HepG2 (cell line): ENCODE measurements around the gene PSMB3. TPM values are rescaled to one million over a fixed set of nuclear protein-coding genes. Genes with fewer than 3 reads are reported as not detected.

ENCODE experiments used
- FOSL1 ChIP-seq: sonication (generic); formaldehyde crosslinking; IDR thresholded peaks from 2 replicates; pipeline ENCODE4 v1.9.0; 2021; ENCODE audit warnings: missing genetic modification reagents, borderline replicate concordance
- KDM4B ChIP-seq: sonication (generic); formaldehyde crosslinking; IDR thresholded peaks from 2 replicates; pipeline ENCODE4 v1.4.0; 2020; ENCODE audit warnings: missing genetic modification reagents
- KDM6A ChIP-seq: IDR thresholded peaks from 2 replicates; pipeline ENCODE4 v1.6.1; 2016; ENCODE audit warnings: low read depth
- MEIS2 ChIP-seq: sonication (generic); formaldehyde crosslinking; IDR thresholded peaks from 2 replicates; pipeline ENCODE4 v1.9.0; 2021; ENCODE audit warnings: mild to moderate bottlenecking, missing genetic modification reagents
- POLR2AphosphoS5 ChIP-seq: IDR thresholded peaks from 2 replicates; pipeline ENCODE4 v1.6.1; 2012; ENCODE audit warnings: low read depth, low read length
- SAFB2 ChIP-seq: sonication (generic); formaldehyde crosslinking; IDR thresholded peaks from 2 replicates; pipeline ENCODE4 v1.5.1; 2020; ENCODE audit warnings: missing genetic modification reagents, low read depth, mild to moderate bottlenecking, borderline replicate concordance
- SP140L ChIP-seq: sonication (generic); formaldehyde crosslinking; IDR thresholded peaks from 2 replicates; pipeline ENCODE4 v1.4.0; 2020; ENCODE audit warnings: missing genetic modification reagents, borderline replicate concordance
- SPEN ChIP-seq: sonication (generic); formaldehyde crosslinking; IDR thresholded peaks from 2 replicates; pipeline ENCODE4 v1.5.1; 2020; ENCODE audit warnings: low read depth, mild to moderate bottlenecking, missing genetic modification reagents
- THAP7 ChIP-seq: sonication (generic); formaldehyde crosslinking; IDR thresholded peaks from 2 replicates; pipeline ENCODE4 v1.8.1; 2023; ENCODE audit warnings: mild to moderate bottlenecking, missing genetic modification reagents
- TSC22D2 ChIP-seq: sonication (generic); formaldehyde crosslinking; IDR thresholded peaks from 2 replicates; pipeline ENCODE4 v1.5.1; 2020; ENCODE audit warnings: missing genetic modification reagents, mild to moderate bottlenecking, borderline replicate concordance
- WIZ ChIP-seq: sonication (generic); formaldehyde crosslinking; IDR thresholded peaks from 2 replicates; pipeline ENCODE4 v1.5.1; 2020; ENCODE audit warnings: mild to moderate bottlenecking, missing genetic modification reagents
- ZBTB38 ChIP-seq: sonication (generic); formaldehyde crosslinking; IDR thresholded peaks from 2 replicates; pipeline ENCODE4 v1.5.1; 2020; ENCODE audit warnings: mild to moderate bottlenecking, missing genetic modification reagents
- ZBTB8A ChIP-seq: sonication (generic); formaldehyde crosslinking; IDR thresholded peaks from 2 replicates; pipeline ENCODE4 v1.4.0; 2020; ENCODE audit warnings: mild to moderate bottlenecking, low read depth, missing genetic modification reagents, borderline replicate concordance
- ZNF17 ChIP-seq: sonication (generic); formaldehyde crosslinking; IDR thresholded peaks from 2 replicates; pipeline ENCODE4 v1.5.0; 2020; ENCODE audit warnings: mild to moderate bottlenecking, missing genetic modification reagents
- ZNF337 ChIP-seq: sonication (generic); formaldehyde crosslinking; IDR thresholded peaks from 2 replicates; pipeline ENCODE4 v1.5.1; 2020; ENCODE audit warnings: missing genetic modification reagents, low read depth, mild to moderate bottlenecking, borderline replicate concordance
- ZNF367 ChIP-seq: sonication (generic); formaldehyde crosslinking; IDR thresholded peaks from 2 replicates; pipeline ENCODE4 v1.4.0; 2020; ENCODE audit warnings: missing genetic modification reagents, borderline replicate concordance
- ZNF781 ChIP-seq: sonication (generic); formaldehyde crosslinking; IDR thresholded peaks from 2 replicates; pipeline ENCODE4 v1.5.1; 2020; ENCODE audit warnings: borderline replicate concordance, mild to moderate bottlenecking, missing genetic modification reagents; ENCODE audit errors: not compliant biosample characterization
- ZSCAN5A ChIP-seq: sonication (generic); formaldehyde crosslinking; IDR thresholded peaks from 2 replicates; pipeline ENCODE4 v1.8.0; 2022; ENCODE audit warnings: mild to moderate bottlenecking, missing genetic modification reagents, borderline replicate concordance
- polyA plus RNA-seq, 8 experiments: library from polyadenylated mRNA; depleted of rRNA in 3 of 8; stranded (reverse) in 7 of 8; unstranded in 1 of 8; fragments of >200 nt; fragmentation: Illumina TruSeq in 4 of 8; extraction: Trizol in 4 of 8; gene quantifications; 2 replicates each; pipeline versions ENCODE4 v1.2.1 to v1.2.3, GENCODE V29; 2011 to 2016; ENCODE audit warnings: low read depth in 4 of 8, missing spikeins in 1 of 8, mixed read lengths in 1 of 8; ENCODE audit not compliant: insufficient read depth in 1 of 8
- total RNA-seq, 5 experiments: library from RNA; depleted of rRNA; stranded (reverse); fragments of >200 nt; fragmentation: Illumina TruSeq; extraction: Trizol; gene quantifications; 2 replicates each; pipeline ENCODE4 v1.2.3, GENCODE V29; 2016; ENCODE audit warnings: low read depth in 1 of 5
- TF ChIP-seq, protein P1 (sequence below): IDR thresholded peaks from 2 replicates; pipeline ENCODE4 v1.6.1; 2018; ENCODE audit warnings: missing genetic modification reagents, mild to moderate bottlenecking, missing compliant biosample characterization
- TF ChIP-seq, protein P2 (sequence below): sonication (generic); formaldehyde crosslinking; IDR thresholded peaks from 2 replicates; pipeline ENCODE4 v1.5.0; 2020; ENCODE audit warnings: missing genetic modification reagents
- TF ChIP-seq, protein P3 (sequence below): IDR thresholded peaks from 2 replicates; pipeline ENCODE4 v1.6.1; 2016; ENCODE audit warnings: missing genetic modification reagents, missing compliant biosample characterization

Gene PSMB3
- total and polyA plus RNA-seq, 2 of the 13 experiments (the other 11 are each of a cell fraction or from before 2014, with no cell fraction given) = 366 to 517 TPM

DNA sequence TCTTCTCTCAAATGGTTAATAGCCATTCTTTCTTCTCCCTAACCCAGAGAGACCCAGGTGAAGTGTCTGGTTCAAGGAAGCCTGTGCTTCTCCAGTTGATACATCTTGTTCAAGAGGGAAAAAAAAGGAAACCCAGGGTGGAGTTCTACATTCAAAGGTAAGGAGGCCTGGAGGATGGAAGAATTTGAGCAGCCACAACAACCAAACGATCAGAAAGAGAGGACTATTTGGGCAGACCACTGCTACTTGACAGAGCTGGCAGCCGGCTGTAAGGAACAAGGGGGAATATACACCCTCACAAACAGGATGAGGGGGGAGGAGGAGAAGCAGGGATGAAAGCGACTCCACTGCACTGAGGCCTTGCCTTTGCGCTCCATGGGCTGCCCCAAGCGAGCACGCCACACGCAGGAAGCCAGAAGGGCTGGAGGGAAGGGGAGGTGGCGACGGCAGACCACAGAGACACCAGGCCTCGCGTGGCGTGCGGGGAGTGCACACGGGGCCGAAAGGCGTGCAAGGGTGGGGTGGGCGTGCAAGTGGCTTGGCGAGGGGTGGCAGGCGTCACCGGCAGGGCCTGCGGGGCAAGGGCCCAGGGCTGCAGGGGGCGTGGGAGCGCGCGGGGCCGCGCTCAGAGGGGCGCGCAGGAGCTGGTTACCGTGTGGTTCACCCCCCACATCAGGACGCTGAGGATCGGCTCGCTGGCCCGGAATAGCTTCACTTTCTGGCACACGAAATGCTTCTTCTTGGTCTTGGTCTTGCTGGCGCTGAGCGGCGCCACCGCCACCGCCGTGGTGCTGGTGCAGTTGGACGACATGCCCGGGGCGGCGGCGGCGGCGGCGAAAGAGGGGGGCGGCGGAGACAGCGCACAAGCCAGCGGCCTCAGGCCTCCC is 46.3 kb downstream of the PSMB3 start (continued):
- TF ChIP-seq, protein P1, sequence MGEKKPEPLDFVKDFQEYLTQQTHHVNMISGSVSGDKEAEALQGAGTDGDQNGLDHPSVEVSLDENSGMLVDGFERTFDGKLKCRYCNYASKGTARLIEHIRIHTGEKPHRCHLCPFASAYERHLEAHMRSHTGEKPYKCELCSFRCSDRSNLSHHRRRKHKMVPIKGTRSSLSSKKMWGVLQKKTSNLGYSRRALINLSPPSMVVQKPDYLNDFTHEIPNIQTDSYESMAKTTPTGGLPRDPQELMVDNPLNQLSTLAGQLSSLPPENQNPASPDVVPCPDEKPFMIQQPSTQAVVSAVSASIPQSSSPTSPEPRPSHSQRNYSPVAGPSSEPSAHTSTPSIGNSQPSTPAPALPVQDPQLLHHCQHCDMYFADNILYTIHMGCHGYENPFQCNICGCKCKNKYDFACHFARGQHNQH (CRISPR knock-in tag) = 0 out of 2 replicates have a peak, but pooled peaks have one; percentile 13
- no peak for TF ChIP-seq ZNF337 (CRISPR knock-in tag)
- no peak for TF ChIP-seq KDM6A (CRISPR knock-in tag)
- peak; percentile 23 for TF ChIP-seq SAFB2 (CRISPR knock-in tag)
- TF ChIP-seq POLR2AphosphoS5 = no peak
- 0 out of 2 replicates have a peak, but pooled peaks have one; percentile 70 for TF ChIP-seq MEIS2 (CRISPR knock-in tag)
- TF ChIP-seq ZNF17 (CRISPR knock-in tag) = no peak
- TF ChIP-seq, protein P2, sequence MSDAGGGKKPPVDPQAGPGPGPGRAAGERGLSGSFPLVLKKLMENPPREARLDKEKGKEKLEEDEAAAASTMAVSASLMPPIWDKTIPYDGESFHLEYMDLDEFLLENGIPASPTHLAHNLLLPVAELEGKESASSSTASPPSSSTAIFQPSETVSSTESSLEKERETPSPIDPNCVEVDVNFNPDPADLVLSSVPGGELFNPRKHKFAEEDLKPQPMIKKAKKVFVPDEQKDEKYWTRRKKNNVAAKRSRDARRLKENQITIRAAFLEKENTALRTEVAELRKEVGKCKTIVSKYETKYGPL (CRISPR knock-in tag) = no peak
- peak; percentile 87 for TF ChIP-seq ZBTB38 (CRISPR knock-in tag)
- TF ChIP-seq THAP7 = peak; percentile 84; the same call in 1 of the 2 replicates
- TF ChIP-seq FOSL1 (CRISPR knock-in tag) = no peak
- TF ChIP-seq KDM4B (CRISPR knock-in tag) = peak; percentile 20; the same call in 1 of the 2 replicates
- no peak for TF ChIP-seq ZSCAN5A
- TF ChIP-seq SP140L (CRISPR knock-in tag) = no peak
- TF ChIP-seq, protein P3, sequence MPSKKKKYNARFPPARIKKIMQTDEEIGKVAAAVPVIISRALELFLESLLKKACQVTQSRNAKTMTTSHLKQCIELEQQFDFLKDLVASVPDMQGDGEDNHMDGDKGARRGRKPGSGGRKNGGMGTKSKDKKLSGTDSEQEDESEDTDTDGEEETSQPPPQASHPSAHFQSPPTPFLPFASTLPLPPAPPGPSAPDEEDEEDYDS (CRISPR knock-in tag) = no peak; the same call in 1 of the 2 replicates
- TF ChIP-seq ZBTB8A (CRISPR knock-in tag) = peak; percentile 26; the same call in 1 of the 2 replicates
- no peak for TF ChIP-seq ZNF367
- 0 out of 2 replicates have a peak, but pooled peaks have one; percentile 43 for TF ChIP-seq TSC22D2 (CRISPR knock-in tag)
- peak; percentile 42; the same call in 1 of the 2 replicates for TF ChIP-seq WIZ (CRISPR knock-in tag)
- no peak for TF ChIP-seq ZNF781
- TF ChIP-seq SPEN (CRISPR knock-in tag) = peak; percentile 77
